Endothelial cell of umbilical vein (primary cell): ENCODE data around the gene NATD1. TPM values are rescaled to one million over a fixed set of nuclear protein-coding genes. Genes with fewer than 3 reads are reported as not detected.

Experiments
- BruUV-seq: library from RNA; stranded (reverse); fragments of 400-500 nt; replicated peaks from 2 replicates; lab custom pipeline; 2021; lab: Mats Ljungman, UMichigan
- CTCF ChIA-PET: fragments of 300-600, 350-600 bp; sonication (Branson Sonifier 250); formaldehyde crosslinking; loops from one replicate; lab custom pipeline; 2021; ENCODE audit warnings: antibody characterized with exemption, inconsistent platforms; lab: Charles Lee
- POLR2A ChIA-PET: fragments of 300-600, 350-600 bp; sonication (Branson Sonifier 250); formaldehyde crosslinking; loops from one replicate; lab custom pipeline; 2021; ENCODE audit warnings: antibody characterized with exemption, inconsistent platforms; lab: Charles Lee
- DNase-seq: peaks from one replicate; pipeline ENCODE4 v3.0.0-alpha.2; 2011; ENCODE audit warnings: low read depth, low spot score
- FAIRE-seq: peaks from 2 replicates; lab custom pipeline; 2011; peaks lifted over from hg19 to GRCh38; lab: Jason Lieb, UNC
- H2AFZ ChIP-seq: 2 replicates; pipeline ENCODE4 v1.6.0; 2012; ENCODE audit warnings: low read depth, low read length, control low read depth, inconsistent platforms
- H3K27ac ChIP-seq: 2 replicates; pipeline ENCODE4 v1.5.1; 2011; ENCODE audit warnings: low read depth, mild to moderate bottlenecking, control low read depth, low read length, moderate library complexity; ENCODE audit not compliant: insufficient read depth
- H3K27me3 ChIP-seq, 2 experiments: 2 replicates each; pipeline versions ENCODE4 v1.6.0 to v1.6.1; 2011; ENCODE audit warnings: low read length in 2 of 2, mixed read lengths in 1 of 2; ENCODE audit not compliant: control insufficient read depth in 2 of 2, insufficient read depth in 2 of 2
- H3K36me3 ChIP-seq, 2 experiments: 2 replicates in 1 of 2; 3 replicates in 1 of 2; pipeline ENCODE4 v1.5.1; 2011; ENCODE audit warnings: low read length in 2 of 2, mild to moderate bottlenecking in 1 of 2, moderate library complexity in 1 of 2; ENCODE audit not compliant: control insufficient read depth in 2 of 2, insufficient read depth in 2 of 2; ENCODE audit errors: extremely low read depth in 1 of 2
- H3K4me1 ChIP-seq: 3 replicates; pipeline ENCODE4 v1.5.1; 2011; ENCODE audit warnings: mild to moderate bottlenecking, low read length; ENCODE audit not compliant: control insufficient read depth, insufficient read depth; ENCODE audit errors: extremely low read depth
- H3K4me2 ChIP-seq: 2 replicates; pipeline ENCODE4 v1.6.1; 2011; ENCODE audit warnings: low read length, control low read depth, mixed read lengths; ENCODE audit not compliant: insufficient read depth
- H3K4me3 ChIP-seq, 3 experiments: fragments of 200-600 bp in 1 of 3; sonication (generic), shearing (Covaris generic) in 1 of 3; replicated peaks in 1 of 3; 2 replicates each; pipeline ENCODE4 v1.5.1; 2011 to 2016; ENCODE audit warnings: control low read depth in 3 of 3, low read length in 3 of 3, mild to moderate bottlenecking in 2 of 3, inconsistent platforms in 1 of 3, low read depth in 1 of 3, moderate library complexity in 1 of 3; ENCODE audit not compliant: insufficient read depth in 1 of 3
- H3K79me2 ChIP-seq: 2 replicates; pipeline ENCODE4 v1.6.0; 2012; ENCODE audit warnings: low read length, inconsistent platforms; ENCODE audit not compliant: control insufficient read depth, insufficient read depth
- H3K9ac ChIP-seq: replicated peaks from 2 replicates; pipeline ENCODE3; 2011; ENCODE audit warnings: low read length, control low read depth; ENCODE audit not compliant: insufficient read depth; ENCODE audit errors: extremely low read depth
- H3K9me1 ChIP-seq: replicated peaks from 3 replicates; pipeline ENCODE4 v1.6.0; 2011; ENCODE audit warnings: mild to moderate bottlenecking, low read length; ENCODE audit not compliant: control insufficient read depth, insufficient read depth; ENCODE audit errors: extremely low read depth
- H3K9me3 ChIP-seq: replicated peaks from 2 replicates; pipeline ENCODE4 v1.5.1; 2012; ENCODE audit warnings: low read length, inconsistent platforms; ENCODE audit not compliant: control insufficient read depth, insufficient read depth
- H4K20me1 ChIP-seq: replicated peaks from 2 replicates; pipeline ENCODE3; 2011; ENCODE audit warnings: mild to moderate bottlenecking, low read length; ENCODE audit not compliant: control insufficient read depth, insufficient read depth; ENCODE audit errors: extremely low read depth
- CTCF ChIP-seq, 2 donors: IDR thresholded peaks; 1 replicate in 1 of 2; 2 replicates in 1 of 2; pipeline ENCODE4 v1.5.1; 2011; ENCODE audit warnings: low read length in 2 of 2, mild to moderate bottlenecking in 2 of 2, moderate library complexity in 2 of 2, control low read depth in 1 of 2, inconsistent platforms in 1 of 2, low read depth in 1 of 2; ENCODE audit not compliant: insufficient read depth in 1 of 2; ENCODE audit errors: extremely low read depth in 1 of 2
- EZH2 ChIP-seq: IDR thresholded peaks from 2 replicates; pipeline ENCODE4 v1.6.1; 2012; ENCODE audit warnings: borderline replicate concordance, low read depth, mild to moderate bottlenecking, moderate library complexity, low read length, inconsistent platforms; ENCODE audit not compliant: severe bottlenecking
- FOS ChIP-seq: IDR thresholded peaks from 2 replicates; pipeline ENCODE4 v1.6.1; 2011; ENCODE audit warnings: mild to moderate bottlenecking, low read length, moderate library complexity, borderline replicate concordance; ENCODE audit not compliant: insufficient read depth
- GATA2 ChIP-seq: IDR thresholded peaks from 2 replicates; pipeline ENCODE4 v1.7.0; 2011; ENCODE audit warnings: low read depth, mild to moderate bottlenecking, moderate library complexity, mixed read lengths, low read length; ENCODE audit not compliant: insufficient read length, insufficient read depth
- JUN ChIP-seq: IDR thresholded peaks from 2 replicates; pipeline ENCODE4 v1.6.1; 2011; ENCODE audit warnings: borderline replicate concordance, low read depth; ENCODE audit not compliant: insufficient read length, insufficient read depth
- MYC ChIP-seq: IDR thresholded peaks from one replicate; pipeline ENCODE4 v1.6.1; 2011; ENCODE audit warnings: mild to moderate bottlenecking, low read depth, low read length
- POLR2A ChIP-seq: IDR thresholded peaks from 2 replicates; pipeline ENCODE4 v1.6.1; 2012; ENCODE audit warnings: low read depth, mild to moderate bottlenecking, control low read depth, low read length
- POLR2AphosphoS5 ChIP-seq: IDR thresholded peaks from 2 replicates; pipeline ENCODE4 v1.6.1; 2012; ENCODE audit warnings: low read depth, mild to moderate bottlenecking, control low read depth, low read length, moderate library complexity; ENCODE audit not compliant: insufficient read depth
- dilution Hi-C: fragments of 300-500 bp; cut with MboI; formaldehyde crosslinking; loops from one replicate; pipeline ENCODE4 v1.15.0; 2019; ENCODE audit warnings: low sequenced_read_pairs; ENCODE audit not compliant: extremely low pct_ligation_motif_present
- intact Hi-C: fragments of 100-400 bp; cut with micrococcal nuclease; formaldehyde crosslinking; loops from one replicate; pipeline ENCODE4 v1.10.0; 2022
- polyA plus RNA-seq, 4 experiments: library from polyadenylated mRNA; depleted of rRNA in 3 of 4; stranded (reverse) in 3 of 4; unstranded in 1 of 4; fragments of >200 nt; gene quantifications; 2 replicates each; pipeline versions ENCODE4 v1.2.1 to v1.2.3, GENCODE V29; 2011 to 2012; ENCODE audit warnings: missing spikeins in 1 of 4
- total RNA-seq: library from RNA; stranded (reverse); gene quantifications from 2 replicates; pipeline ENCODE4 v1.2.3, GENCODE V29; 2021
- TF ChIP-seq, protein P1 (sequence below): IDR thresholded peaks from 2 replicates; pipeline ENCODE4 v1.6.1; 2011; ENCODE audit not compliant: insufficient read depth, insufficient read length

Gene NATD1
- total and polyA plus RNA-seq, 2 donors (not counting 3 experiments of a cell fraction or from before 2014, with no cell fraction given): 7.0 to 7.2 TPM

- H3K4me3 ChIP-seq: no peak overlapping the region
- no TSS peak for BruUV-seq
Measured at GRCh38 chr17:21223086-21223485, 30.1 kb downstream of the NATD1 start.

More at GRCh38 chr17:21223086-21223485, 30.1 kb downstream of the NATD1 start:
- dilution Hi-C loops: no loop called here
- Histone ChIP-seq H2AFZ (no peak overlapping the region), H3K9me3 (no peaks in the 10 kb centered on the region), H3K9ac (no peak overlapping the region), H3K4me1 (no peaks in the 10 kb centered on the region), H3K9me1 (no peaks in the 10 kb centered on the region), H3K27ac (no peak overlapping the region), H3K4me2 (no peak overlapping the region), H4K20me1 (no peaks in the 10 kb centered on the region), H3K79me2 (no peaks in the 10 kb centered on the region), H3K36me3 (peaks cover 0 to 11% of the 10 kb centered on the region in 2 experiments), H3K27me3 (no peaks in the 10 kb centered on the region)
- POLR2A ChIA-PET: no interaction called here
- TF ChIP-seq FOS: no peak
- no peak for TF ChIP-seq CTCF (IDR thresholded peaks at IDR 0.05; ENCODE audit: extremely low read depth in 1 of 2, insufficient read depth in 1 of 2, low read depth in 1 of 2, low read length in 2 of 2)
- TF ChIP-seq EZH2: no peak
- no peak for TF ChIP-seq POLR2A
- no peak for TF ChIP-seq POLR2AphosphoS5
- no peak for TF ChIP-seq MYC
- TF ChIP-seq, protein P1, sequence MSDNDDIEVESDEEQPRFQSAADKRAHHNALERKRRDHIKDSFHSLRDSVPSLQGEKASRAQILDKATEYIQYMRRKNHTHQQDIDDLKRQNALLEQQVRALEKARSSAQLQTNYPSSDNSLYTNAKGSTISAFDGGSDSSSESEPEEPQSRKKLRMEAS: no peak
- no peak for TF ChIP-seq GATA2
- TF ChIP-seq JUN: no peak
- intact Hi-C loops: no loop called here
- DNase-seq: no peak
- CTCF ChIA-PET: no interaction called here
- no peak for FAIRE-seq
